ENCODE measurements around the gene EARS2. TPM values are rescaled to one million over a fixed set of nuclear protein-coding genes. Genes with fewer than 3 reads are reported as not detected.

Gene EARS2
- total and polyA plus RNA-seq, 2 of the 8 experiments (the other 6 are each of a cell fraction or from before 2014, with no cell fraction given): 47.8 to 111 TPM

DNA sequence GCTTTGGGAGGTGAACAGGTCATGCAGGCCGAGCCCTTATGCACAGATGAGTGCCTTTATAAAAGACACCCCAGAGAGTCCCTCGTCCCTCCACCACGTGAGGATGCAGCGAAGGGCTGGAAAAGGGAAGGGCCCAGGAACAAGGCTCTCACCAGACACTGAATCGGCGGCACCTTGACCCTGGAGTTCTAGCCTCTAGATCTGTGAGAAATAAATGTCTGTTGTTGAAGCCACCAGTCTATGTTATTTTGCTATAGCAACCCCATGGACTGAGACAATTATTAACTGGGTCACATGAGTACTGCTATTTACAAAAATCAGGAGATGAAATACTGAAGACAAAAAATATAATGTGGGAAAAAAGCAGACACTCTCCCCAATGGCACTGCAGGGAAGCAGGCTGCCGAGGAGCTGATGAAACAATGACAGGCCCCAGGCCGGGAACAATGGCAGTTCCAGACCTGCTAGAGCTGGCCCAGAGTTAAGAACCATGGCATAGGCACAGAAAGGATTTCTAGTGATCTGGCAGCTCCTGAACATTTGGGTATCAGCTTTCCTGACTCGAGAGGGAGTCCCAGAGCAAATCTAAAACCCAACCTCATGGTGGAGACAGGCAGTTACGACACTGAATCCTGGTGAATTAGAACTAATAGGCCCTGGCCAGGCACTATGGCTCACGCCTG, 29.0 kb downstream of the EARS2 start (continued):
- TF ChIP-seq, protein P1, sequence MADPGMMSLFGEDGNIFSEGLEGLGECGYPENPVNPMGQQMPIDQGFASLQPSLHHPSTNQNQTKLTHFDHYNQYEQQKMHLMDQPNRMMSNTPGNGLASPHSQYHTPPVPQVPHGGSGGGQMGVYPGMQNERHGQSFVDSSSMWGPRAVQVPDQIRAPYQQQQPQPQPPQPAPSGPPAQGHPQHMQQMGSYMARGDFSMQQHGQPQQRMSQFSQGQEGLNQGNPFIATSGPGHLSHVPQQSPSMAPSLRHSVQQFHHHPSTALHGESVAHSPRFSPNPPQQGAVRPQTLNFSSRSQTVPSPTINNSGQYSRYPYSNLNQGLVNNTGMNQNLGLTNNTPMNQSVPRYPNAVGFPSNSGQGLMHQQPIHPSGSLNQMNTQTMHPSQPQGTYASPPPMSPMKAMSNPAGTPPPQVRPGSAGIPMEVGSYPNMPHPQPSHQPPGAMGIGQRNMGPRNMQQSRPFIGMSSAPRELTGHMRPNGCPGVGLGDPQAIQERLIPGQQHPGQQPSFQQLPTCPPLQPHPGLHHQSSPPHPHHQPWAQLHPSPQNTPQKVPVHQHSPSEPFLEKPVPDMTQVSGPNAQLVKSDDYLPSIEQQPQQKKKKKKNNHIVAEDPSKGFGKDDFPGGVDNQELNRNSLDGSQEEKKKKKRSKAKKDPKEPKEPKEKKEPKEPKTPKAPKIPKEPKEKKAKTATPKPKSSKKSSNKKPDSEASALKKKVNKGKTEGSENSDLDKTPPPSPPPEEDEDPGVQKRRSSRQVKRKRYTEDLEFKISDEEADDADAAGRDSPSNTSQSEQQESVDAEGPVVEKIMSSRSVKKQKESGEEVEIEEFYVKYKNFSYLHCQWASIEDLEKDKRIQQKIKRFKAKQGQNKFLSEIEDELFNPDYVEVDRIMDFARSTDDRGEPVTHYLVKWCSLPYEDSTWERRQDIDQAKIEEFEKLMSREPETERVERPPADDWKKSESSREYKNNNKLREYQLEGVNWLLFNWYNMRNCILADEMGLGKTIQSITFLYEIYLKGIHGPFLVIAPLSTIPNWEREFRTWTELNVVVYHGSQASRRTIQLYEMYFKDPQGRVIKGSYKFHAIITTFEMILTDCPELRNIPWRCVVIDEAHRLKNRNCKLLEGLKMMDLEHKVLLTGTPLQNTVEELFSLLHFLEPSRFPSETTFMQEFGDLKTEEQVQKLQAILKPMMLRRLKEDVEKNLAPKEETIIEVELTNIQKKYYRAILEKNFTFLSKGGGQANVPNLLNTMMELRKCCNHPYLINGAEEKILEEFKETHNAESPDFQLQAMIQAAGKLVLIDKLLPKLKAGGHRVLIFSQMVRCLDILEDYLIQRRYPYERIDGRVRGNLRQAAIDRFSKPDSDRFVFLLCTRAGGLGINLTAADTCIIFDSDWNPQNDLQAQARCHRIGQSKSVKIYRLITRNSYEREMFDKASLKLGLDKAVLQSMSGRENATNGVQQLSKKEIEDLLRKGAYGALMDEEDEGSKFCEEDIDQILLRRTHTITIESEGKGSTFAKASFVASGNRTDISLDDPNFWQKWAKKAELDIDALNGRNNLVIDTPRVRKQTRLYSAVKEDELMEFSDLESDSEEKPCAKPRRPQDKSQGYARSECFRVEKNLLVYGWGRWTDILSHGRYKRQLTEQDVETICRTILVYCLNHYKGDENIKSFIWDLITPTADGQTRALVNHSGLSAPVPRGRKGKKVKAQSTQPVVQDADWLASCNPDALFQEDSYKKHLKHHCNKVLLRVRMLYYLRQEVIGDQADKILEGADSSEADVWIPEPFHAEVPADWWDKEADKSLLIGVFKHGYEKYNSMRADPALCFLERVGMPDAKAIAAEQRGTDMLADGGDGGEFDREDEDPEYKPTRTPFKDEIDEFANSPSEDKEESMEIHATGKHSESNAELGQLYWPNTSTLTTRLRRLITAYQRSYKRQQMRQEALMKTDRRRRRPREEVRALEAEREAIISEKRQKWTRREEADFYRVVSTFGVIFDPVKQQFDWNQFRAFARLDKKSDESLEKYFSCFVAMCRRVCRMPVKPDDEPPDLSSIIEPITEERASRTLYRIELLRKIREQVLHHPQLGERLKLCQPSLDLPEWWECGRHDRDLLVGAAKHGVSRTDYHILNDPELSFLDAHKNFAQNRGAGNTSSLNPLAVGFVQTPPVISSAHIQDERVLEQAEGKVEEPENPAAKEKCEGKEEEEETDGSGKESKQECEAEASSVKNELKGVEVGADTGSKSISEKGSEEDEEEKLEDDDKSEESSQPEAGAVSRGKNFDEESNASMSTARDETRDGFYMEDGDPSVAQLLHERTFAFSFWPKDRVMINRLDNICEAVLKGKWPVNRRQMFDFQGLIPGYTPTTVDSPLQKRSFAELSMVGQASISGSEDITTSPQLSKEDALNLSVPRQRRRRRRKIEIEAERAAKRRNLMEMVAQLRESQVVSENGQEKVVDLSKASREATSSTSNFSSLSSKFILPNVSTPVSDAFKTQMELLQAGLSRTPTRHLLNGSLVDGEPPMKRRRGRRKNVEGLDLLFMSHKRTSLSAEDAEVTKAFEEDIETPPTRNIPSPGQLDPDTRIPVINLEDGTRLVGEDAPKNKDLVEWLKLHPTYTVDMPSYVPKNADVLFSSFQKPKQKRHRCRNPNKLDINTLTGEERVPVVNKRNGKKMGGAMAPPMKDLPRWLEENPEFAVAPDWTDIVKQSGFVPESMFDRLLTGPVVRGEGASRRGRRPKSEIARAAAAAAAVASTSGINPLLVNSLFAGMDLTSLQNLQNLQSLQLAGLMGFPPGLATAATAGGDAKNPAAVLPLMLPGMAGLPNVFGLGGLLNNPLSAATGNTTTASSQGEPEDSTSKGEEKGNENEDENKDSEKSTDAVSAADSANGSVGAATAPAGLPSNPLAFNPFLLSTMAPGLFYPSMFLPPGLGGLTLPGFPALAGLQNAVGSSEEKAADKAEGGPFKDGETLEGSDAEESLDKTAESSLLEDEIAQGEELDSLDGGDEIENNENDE (IDR thresholded peaks at IDR 0.05; ENCODE audit: insufficient replicate concordance, low read length): no peak
- no peak for TF ChIP-seq CBX8 (IDR thresholded peaks at IDR 0.05; ENCODE audit: borderline replicate concordance, low read depth, low read length)
